22Rv1 (cell line): Measurements from ENCODE around the gene PUS3.

Source experiments
- H3K27ac ChIP-seq: fragments of 450-650 bp; 2 replicates; pipeline ENCODE4 v1.5.1; 2017
- ZFX ChIP-seq: fragments of 450-650 bp; IDR thresholded peaks from 2 replicates; pipeline ENCODE4 v1.6.1; 2017; ENCODE audit warnings: antibody characterized with exemption, borderline replicate concordance
- TF ChIP-seq, protein P1 (sequence below): fragments of 450-650 bp; IDR thresholded peaks from 2 replicates; pipeline ENCODE4 v1.5.1; 2017; ENCODE audit warnings: mild to moderate bottlenecking

PUS3 gene, protein sequence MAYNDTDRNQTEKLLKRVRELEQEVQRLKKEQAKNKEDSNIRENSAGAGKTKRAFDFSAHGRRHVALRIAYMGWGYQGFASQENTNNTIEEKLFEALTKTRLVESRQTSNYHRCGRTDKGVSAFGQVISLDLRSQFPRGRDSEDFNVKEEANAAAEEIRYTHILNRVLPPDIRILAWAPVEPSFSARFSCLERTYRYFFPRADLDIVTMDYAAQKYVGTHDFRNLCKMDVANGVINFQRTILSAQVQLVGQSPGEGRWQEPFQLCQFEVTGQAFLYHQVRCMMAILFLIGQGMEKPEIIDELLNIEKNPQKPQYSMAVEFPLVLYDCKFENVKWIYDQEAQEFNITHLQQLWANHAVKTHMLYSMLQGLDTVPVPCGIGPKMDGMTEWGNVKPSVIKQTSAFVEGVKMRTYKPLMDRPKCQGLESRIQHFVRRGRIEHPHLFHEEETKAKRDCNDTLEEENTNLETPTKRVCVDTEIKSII

DNA sequence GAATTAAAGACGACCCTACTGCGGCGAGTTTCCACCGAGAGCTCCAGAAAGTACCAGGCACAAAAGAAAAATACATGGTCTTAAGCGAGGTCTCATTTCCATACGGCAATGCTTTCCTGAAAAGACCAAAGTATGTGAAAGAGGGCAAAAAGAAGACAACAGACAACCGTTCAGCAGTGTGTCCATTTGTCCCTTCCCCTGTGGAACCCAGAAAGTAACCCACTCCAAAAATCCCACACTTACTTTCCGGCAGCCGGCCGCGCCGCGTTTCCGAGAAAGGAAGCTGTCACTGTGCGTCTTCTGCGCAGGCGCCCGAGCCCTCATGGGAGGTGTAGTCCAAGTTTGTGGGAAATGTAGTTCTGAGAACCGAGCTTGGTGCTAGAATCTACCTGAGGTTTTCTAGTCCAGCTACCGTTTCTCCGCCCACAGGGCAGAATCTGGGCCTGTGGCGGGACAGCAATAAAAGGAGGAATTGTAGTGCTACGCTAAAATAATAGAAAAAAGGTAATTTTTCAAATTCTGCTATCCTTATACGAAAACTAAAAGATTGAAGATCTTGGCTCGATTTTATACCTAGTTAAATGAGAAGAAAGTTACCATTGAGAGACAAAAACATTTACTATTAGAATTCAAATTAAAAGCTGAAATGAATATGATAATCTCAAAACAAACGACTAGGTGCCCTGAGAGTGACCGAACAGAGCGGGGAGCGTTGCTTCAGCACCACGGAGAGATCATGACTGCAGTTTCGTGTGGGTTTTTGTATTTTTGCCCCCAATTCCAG is at the start of gene PUS3:
TSS of gene PUS3 (minus strand) at position 280 of the 784 bp plus-strand sequence. CDS start 6,922 bp downstream, outside the sequence.
- TF ChIP-seq, protein P1, sequence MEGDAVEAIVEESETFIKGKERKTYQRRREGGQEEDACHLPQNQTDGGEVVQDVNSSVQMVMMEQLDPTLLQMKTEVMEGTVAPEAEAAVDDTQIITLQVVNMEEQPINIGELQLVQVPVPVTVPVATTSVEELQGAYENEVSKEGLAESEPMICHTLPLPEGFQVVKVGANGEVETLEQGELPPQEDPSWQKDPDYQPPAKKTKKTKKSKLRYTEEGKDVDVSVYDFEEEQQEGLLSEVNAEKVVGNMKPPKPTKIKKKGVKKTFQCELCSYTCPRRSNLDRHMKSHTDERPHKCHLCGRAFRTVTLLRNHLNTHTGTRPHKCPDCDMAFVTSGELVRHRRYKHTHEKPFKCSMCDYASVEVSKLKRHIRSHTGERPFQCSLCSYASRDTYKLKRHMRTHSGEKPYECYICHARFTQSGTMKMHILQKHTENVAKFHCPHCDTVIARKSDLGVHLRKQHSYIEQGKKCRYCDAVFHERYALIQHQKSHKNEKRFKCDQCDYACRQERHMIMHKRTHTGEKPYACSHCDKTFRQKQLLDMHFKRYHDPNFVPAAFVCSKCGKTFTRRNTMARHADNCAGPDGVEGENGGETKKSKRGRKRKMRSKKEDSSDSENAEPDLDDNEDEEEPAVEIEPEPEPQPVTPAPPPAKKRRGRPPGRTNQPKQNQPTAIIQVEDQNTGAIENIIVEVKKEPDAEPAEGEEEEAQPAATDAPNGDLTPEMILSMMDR, result no peak
- no peak for TF ChIP-seq ZFX
- peak within 1 kb of the TSS; percentile 63 for H3K27ac ChIP-seq

DNA sequence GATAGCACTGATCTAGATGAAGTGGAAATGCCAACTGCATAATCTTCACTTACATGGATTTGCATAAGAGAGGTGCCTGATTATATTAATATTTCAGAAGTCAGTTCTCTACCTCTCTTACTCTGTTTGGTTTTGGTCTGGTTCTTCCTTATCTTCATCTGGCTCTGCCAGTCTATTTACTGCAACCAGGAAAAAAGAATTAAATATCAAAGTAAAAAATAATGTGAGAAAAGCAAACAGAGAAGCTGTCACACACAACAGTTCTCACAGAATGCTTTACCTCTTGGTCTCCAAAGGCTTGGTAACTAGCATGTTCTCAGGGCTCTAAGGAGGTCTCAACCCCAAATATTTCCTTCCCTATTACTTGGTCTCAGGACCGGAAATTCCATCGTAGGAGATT is 49.6 kb upstream of the PUS3 start:
- TF ChIP-seq, protein P1, result no peak
- TF ChIP-seq ZFX, result no peak
- H3K27ac ChIP-seq, result no peak overlapping the region

DNA sequence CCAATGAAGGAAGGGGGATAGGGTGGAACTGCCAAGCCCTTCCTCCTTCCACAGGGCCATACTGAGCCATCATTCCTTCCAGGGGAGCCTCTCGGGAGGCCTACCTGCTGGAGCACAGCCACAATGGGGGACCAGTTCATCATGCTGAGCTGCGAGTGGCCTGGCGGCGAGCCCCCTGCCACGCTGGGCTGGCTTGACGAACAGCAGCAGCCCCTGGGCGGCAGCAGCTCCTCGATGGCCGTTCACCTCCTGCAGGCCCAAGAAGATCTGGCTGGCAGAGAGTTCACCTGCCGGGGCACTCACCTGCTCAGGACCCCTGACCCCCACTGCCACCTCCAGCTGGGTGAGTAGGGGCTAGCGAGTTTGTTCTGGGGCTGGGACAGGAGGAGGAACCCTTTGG is 48.7 kb upstream of the PUS3 start:
- no peak for TF ChIP-seq ZFX
- TF ChIP-seq, protein P1, result no peak
- no peak overlapping the region for H3K27ac ChIP-seq

DNA sequence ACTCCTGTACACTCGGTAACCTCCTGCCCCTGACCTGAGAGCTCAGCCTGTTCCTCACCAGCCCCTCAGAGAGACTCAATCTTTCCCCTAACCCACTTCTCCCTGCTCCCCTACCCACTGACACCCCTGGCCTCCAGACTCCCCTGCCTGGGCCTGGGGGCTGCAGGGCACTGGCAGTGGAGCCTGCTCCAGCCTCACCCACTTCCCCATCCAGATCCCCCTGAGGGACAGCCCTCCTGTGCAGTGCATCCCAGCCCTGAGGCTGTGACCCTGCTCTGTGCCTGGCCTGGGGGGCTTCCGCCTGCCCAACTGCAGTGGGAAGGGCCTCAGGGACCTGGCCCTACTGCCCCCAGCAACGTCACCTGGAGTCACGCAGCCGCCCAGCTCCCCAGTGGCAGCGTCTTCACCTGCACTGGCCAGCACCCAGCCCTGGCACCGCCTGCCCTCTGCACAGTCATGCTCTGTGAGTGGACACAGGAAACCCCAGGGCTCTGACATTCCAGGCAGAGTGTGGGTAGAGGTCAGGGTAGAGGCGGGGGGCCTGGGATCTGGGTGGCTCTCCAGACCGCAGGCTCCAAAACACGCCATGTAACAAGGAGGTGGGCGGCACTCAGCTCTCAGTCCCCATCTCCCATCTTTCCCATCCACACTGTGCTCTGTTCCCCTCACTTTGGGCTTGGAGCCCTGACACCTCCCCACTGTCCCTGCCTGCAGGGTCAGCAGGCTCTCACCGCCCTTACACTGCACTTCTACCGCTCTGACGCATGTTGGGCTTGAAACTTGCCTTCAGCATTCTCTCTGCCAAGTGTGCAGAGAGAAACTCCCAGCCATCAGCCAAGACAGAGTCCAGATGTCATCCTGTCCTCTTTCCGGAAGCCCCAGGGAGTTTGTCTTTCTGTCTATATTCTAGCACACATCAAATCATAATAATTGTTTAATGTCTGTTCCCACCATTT is 48.0 kb upstream of the PUS3 start:
- no peak for TF ChIP-seq ZFX
- TF ChIP-seq, protein P1, result no peak
- H3K27ac ChIP-seq, result no peak overlapping the region

DNA sequence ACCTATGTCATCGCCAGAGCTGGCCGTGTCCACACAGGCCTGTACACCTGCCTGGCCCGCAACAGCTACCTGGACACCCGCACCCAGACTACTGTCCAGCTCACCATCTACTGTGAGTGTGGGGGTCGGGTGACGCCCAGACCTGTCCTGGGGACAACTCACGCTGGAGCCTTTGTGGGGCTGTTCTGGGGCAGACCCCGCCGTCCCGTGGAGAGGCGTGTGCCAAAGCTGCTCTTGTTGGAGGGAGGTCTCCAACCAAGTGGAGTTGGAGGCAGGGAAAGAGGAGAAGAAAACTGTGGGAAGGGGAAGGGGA is 47.1 kb upstream of the PUS3 start:
- no peak for TF ChIP-seq ZFX
- TF ChIP-seq, protein P1, result no peak
- no peak overlapping the region for H3K27ac ChIP-seq

DNA sequence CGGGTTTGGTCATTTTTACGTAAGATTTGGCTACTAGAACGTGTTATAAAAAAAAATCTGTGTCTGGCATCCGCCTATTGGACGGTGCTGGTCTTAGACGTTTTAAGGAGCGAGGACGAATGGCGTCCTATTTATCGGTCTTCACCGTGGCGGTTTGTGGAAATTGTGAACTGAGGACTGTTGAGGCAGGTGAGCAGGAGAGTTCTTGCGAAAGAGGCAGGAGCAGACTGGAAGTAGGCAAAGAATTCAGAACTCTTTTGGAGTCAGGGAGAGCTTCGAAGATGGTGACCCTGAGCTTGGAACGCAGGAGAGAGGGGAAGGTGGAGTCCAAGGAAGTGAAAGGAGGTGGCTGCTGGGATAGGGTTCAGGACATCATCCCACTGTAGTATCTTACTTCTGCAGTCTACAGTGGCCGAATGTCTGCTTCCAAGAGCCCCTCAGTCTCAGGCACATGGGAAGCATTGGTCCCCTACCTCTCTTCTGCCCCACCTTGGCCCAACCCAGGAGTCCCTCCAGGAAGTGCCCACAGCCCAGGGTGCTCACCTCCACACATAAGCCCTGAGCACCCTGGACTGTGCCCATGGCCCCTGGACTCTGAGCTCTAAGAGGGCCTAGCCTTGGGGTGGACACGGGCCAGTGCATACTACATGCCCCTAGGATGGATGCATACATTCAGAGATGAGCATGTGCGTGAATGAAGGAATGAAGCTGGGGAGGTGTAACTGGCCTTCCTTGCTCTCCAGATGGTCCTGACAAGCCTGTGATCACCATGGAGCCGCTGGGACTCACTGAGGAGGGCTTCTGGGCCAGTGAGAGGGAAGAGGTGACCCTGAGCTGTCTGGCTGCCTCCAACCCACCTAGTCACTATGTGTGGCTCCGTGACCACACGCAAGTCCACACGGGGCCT is 46.5 kb upstream of the PUS3 start:
- H3K27ac ChIP-seq, result no peak overlapping the region
- TF ChIP-seq ZFX, result no peak
- TF ChIP-seq, protein P1, result no peak
